ENCODE data around the gene ITGA6. TPM values are rescaled to one million over a fixed set of nuclear protein-coding genes. Genes with fewer than 3 reads are reported as not detected.

ITGA6 gene
- total and polyA plus RNA-seq, 7 donors = 8.4 to 66.5 (median 14.0) TPM

DNA sequence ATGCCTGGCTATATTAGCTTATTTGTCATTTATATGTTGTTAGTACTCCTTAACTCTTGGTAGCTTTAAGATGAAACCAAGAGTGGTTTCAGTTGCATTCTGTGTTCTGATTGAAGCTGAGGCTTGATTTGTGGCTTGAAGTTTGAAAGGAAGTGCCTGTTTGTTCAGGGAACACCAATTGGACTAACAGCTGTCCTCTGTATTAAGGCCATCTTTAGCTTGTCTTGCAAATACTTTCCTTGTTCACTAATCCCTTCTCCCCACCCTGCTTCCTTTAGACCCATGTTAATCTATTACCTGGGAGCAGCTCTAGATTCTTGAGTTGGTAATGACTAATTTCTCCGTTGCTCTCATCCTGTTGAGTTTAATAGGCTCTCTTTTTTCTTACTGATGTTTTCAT is 13.4 kb downstream of the ITGA6 start:
- Histone ChIP-seq H3K9me3 (no peaks in the 10 kb centered on the region), H3K27me3 (no peaks in the 10 kb centered on the region), H3K27ac (no peak overlapping the region), H3K36me3 (no peaks in the 10 kb centered on the region), H3K4me1 (no peaks in the 10 kb centered on the region), H3K4me3 (no peak overlapping the region)
- TF ChIP-seq POLR2A (IDR thresholded peaks at IDR 0.05) = no peak
- TF ChIP-seq, protein P1, sequence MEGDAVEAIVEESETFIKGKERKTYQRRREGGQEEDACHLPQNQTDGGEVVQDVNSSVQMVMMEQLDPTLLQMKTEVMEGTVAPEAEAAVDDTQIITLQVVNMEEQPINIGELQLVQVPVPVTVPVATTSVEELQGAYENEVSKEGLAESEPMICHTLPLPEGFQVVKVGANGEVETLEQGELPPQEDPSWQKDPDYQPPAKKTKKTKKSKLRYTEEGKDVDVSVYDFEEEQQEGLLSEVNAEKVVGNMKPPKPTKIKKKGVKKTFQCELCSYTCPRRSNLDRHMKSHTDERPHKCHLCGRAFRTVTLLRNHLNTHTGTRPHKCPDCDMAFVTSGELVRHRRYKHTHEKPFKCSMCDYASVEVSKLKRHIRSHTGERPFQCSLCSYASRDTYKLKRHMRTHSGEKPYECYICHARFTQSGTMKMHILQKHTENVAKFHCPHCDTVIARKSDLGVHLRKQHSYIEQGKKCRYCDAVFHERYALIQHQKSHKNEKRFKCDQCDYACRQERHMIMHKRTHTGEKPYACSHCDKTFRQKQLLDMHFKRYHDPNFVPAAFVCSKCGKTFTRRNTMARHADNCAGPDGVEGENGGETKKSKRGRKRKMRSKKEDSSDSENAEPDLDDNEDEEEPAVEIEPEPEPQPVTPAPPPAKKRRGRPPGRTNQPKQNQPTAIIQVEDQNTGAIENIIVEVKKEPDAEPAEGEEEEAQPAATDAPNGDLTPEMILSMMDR (IDR thresholded peaks at IDR 0.05) = no peak
- no peak for TF ChIP-seq EP300 (IDR thresholded peaks at IDR 0.05)
- no peak for TF ChIP-seq POLR2AphosphoS5 (IDR thresholded peaks at IDR 0.05)
- 10 to 37% methylated on average over 1 of the region's 1 CpG for WGBS, 2 donors
- intact Hi-C loops (cut with DNase I) = no loop called here
- no peak for DNase-seq

DNA sequence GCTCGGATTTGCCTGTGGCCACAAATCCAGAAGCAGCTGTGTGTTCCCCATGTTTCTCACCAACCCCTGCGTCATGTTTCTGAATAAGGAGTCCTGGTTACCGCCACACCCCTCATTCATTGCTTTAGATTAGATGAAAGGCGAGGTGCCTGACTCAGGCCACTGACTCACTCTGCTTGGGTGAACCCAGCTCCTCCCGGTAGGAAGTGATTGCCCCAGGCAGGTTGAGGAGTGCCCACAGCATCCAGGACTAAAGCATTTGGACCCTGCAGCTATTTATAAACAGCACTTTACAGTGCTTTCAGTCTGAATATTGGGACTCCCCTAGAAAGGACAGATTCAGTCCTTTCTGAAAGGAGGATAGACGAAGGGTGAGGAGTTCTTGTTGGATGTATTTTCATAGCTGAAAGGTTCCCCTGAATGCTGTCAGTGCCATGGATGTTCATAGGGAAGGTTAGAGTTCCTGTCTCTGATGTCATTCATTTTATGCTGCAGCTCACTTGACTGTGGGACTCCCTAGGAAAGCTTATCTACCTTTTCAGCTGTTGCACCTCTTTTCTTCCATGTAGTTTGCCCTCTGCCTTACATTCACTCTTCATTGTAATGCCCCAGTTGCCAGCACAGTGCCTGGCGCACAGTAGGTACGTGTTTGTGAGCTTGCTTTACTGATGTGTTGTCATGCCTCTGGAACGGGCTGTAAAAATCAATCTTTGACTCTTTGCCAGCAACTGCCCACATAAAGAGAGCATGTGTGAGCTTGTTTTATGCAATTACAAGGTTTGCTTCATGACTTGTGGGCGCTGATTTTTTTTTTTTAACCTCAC is 14.9 kb downstream of the ITGA6 start:
- 16 to 54% methylated on average over 10 of the region's 10 CpGs for WGBS, 2 donors
- no peak for DNase-seq
- Histone ChIP-seq H3K27ac (no peak overlapping the region), H3K4me1 (no peaks in the 10 kb centered on the region), H3K4me3 (no peak overlapping the region), H3K36me3 (no peaks in the 10 kb centered on the region), H3K27me3 (no peaks in the 10 kb centered on the region), H3K9me3 (no peaks in the 10 kb centered on the region)
- intact Hi-C loops (cut with DNase I) = no loop called here
- TF ChIP-seq POLR2A (IDR thresholded peaks at IDR 0.05) = no peak
- no peak for TF ChIP-seq EP300 (IDR thresholded peaks at IDR 0.05)

DNA sequence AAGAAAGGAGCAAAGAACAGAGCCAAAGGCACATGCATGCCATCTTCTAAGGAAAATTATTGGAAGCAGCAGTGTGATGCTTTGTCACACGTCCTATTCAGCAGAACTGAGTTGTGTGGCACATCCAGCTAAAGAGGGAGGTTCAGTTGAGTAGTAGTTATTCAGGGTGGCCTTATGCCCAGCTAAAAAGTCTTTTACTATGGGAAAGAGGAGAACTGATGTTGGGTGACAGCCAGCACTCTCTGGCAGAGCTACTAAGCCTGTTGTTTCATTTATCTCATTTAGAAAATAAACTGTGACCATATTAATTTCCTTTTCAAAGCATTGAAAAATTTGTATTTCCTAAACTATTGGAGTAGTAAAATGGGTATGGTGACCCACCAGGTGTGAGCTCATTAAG is 18.5 kb downstream of the ITGA6 start:
- H3K27ac ChIP-seq = no peak overlapping the region
- DNase-seq = no peak
- H3K9me3 ChIP-seq = no peaks in the 10 kb centered on the region
- H3K36me3 ChIP-seq = no peaks in the 10 kb centered on the region
- WGBS, 2 donors = 31 to 61% methylated on average over 1 of the region's 1 CpG
- no peaks in the 10 kb centered on the region for H3K27me3 ChIP-seq
- no peak overlapping the region for H3K4me3 ChIP-seq
- intact Hi-C loops (cut with DNase I) = no loop called here
- TF ChIP-seq, protein P1 (IDR thresholded peaks at IDR 0.05) = no peak
- no peak for TF ChIP-seq EP300 (IDR thresholded peaks at IDR 0.05)
- no peak for TF ChIP-seq POLR2A (IDR thresholded peaks at IDR 0.05)
- no peak for TF ChIP-seq POLR2AphosphoS5 (IDR thresholded peaks at IDR 0.05)
- H3K4me1 ChIP-seq = no peaks in the 10 kb centered on the region

DNA sequence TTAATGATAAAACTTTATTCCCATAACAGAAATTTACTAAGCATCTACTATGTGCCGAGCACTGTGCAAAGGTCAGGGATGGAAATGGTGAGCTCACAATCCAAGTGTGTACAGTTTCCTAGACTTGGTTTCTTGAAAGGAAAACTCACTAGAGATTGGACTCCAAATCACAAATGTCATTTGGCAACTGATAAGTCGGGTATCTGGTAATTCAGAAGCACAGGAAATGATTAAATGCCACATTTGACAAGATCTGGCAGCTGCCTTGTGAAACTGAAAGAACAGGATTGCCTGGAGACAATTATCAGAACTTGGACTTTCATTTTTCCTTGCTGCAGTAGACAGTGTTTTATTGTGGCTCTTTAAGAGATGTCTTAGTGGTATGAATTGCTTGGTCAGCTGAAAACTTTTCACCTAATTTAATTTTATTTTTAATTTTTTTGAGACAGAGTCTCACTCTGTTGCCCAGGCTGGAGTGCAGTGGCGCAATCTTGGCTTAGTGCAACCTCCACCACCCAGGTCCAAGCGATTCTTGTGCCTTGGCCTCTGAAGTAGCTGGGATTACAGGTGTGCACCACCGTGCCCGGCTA is 19.2 kb downstream of the ITGA6 start:
- no peak for DNase-seq
- intact Hi-C loops (cut with DNase I) = no loop called here
- no peak overlapping the region for H3K27ac ChIP-seq
- WGBS, 2 donors = 52 to 73% methylated on average over 6 of the region's 6 CpGs
- no peaks in the 10 kb centered on the region for H3K27me3 ChIP-seq
- no peaks in the 10 kb centered on the region for H3K36me3 ChIP-seq
- H3K4me3 ChIP-seq = no peak overlapping the region
- H3K4me1 ChIP-seq = no peaks in the 10 kb centered on the region
- no peaks in the 10 kb centered on the region for H3K9me3 ChIP-seq
- TF ChIP-seq, protein P1 (IDR thresholded peaks at IDR 0.05) = no peak
- TF ChIP-seq POLR2AphosphoS5 (IDR thresholded peaks at IDR 0.05) (no peak), POLR2A (IDR thresholded peaks at IDR 0.05) (no peak), EP300 (IDR thresholded peaks at IDR 0.05) (no peak)

DNA sequence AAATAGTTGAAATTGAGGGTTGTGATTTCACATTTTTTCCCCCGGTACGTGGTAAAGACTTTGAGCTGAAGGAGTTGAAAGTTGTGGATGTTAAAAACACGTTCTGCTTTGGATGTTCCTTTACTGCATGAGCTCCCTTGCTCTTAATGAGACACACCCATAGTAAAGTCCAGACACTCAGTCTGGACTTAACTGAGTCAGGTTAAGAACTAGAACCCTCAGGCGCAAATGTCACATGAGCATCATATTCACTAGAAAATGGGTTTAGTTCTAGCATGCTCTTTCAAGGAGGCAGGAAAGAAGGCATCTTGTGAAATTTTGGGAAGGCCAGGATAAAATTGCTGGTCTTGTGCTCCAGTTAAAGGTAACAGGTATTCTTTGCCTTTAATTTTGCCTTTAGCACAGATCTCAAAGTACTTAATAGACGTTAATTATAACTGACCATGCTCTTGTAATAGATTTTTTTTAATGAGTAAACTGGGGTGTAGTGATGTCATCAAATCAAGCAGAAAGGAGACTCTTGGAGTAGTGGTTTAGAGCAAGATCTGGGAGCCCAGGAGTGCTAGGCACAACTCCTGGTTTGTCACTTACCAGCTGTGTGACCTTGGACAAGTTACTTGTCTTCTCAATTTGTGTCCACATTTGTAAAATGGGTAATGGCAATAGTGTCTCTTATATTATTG is 20.6 kb downstream of the ITGA6 start:
- H3K36me3 ChIP-seq = no peaks in the 10 kb centered on the region
- no peak overlapping the region for H3K27ac ChIP-seq
- no peaks in the 10 kb centered on the region for H3K9me3 ChIP-seq
- no peak overlapping the region for H3K4me3 ChIP-seq
- 34 to 74% methylated on average over 5 of the region's 5 CpGs for WGBS, 2 donors
- intact Hi-C loops (cut with DNase I) = no loop called here
- no peak for DNase-seq
- no peaks in the 10 kb centered on the region for H3K27me3 ChIP-seq
- no peak for TF ChIP-seq EP300 (IDR thresholded peaks at IDR 0.05)
- no peaks in the 10 kb centered on the region for H3K4me1 ChIP-seq
